Measurements from ENCODE around the gene SPINT2. TPM values are rescaled to one million over a fixed set of nuclear protein-coding genes. Genes with fewer than 3 reads are reported as not detected.

The SPINT2 gene
- total RNA-seq, 2 donors from 2014 or later = 266 to 305 TPM

DNA sequence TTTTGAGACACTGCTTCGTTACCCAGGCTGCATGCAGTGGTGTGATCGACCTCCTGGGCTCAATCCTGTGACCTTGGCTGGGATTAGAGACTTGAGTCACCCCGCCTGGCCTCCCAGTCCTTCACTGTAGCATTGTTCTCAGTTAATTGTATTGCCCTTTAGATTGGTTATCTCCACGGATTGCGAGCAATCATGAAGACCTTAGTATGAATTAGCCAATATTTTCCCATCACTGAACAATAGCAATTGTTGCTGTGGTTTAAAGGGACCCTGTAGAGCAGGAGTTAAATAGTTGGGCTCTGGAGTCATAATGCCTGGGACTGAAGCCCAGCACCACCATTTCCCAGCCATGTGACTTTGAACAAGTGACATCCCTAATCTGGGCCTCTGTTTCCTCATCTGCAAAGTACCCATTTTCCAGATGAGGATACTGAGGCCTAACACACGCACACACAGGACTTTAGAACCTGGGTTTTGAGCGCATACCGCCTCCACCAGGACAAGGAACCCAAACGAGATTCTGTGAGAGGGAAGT, 16.6 kb upstream of the SPINT2 start:
- TF ChIP-seq POLR2A (IDR thresholded peaks at IDR 0.05) = no peak
- TF ChIP-seq, protein P1, sequence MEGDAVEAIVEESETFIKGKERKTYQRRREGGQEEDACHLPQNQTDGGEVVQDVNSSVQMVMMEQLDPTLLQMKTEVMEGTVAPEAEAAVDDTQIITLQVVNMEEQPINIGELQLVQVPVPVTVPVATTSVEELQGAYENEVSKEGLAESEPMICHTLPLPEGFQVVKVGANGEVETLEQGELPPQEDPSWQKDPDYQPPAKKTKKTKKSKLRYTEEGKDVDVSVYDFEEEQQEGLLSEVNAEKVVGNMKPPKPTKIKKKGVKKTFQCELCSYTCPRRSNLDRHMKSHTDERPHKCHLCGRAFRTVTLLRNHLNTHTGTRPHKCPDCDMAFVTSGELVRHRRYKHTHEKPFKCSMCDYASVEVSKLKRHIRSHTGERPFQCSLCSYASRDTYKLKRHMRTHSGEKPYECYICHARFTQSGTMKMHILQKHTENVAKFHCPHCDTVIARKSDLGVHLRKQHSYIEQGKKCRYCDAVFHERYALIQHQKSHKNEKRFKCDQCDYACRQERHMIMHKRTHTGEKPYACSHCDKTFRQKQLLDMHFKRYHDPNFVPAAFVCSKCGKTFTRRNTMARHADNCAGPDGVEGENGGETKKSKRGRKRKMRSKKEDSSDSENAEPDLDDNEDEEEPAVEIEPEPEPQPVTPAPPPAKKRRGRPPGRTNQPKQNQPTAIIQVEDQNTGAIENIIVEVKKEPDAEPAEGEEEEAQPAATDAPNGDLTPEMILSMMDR (IDR thresholded peaks at IDR 0.05) = no peak
- intact Hi-C loops (cut with DNase I) = no loop called here
- no peak for ATAC-seq
- Histone ChIP-seq H3K9me3 (no peaks in the 10 kb centered on the region), H3K4me1 (peaks cover 20% of the 10 kb centered on the region), H3K27ac (no peak overlapping the region), H3K27me3 (no peaks in the 10 kb centered on the region), H3K4me3 (no peak overlapping the region), H3K36me3 (replicated peaks in 1 of 2; ENCODE audit: insufficient read depth in 1 of 2, low read depth in 2 of 2) (no peaks in the 10 kb centered on the region)
- peak in 1 of 4 donors; percentile 15 for DNase-seq
- WGBS, 2 donors = 41 to 64% methylated on average over 5 to 9 of the region's 9 CpGs

GRCh38 chr19:38248421-38248820, 16.0 kb upstream of the SPINT2 start:
- Histone ChIP-seq H3K36me3 (replicated peaks in 1 of 2; ENCODE audit: insufficient read depth in 1 of 2, low read depth in 2 of 2) (no peaks in the 10 kb centered on the region), H3K27me3 (no peaks in the 10 kb centered on the region), H3K4me3 (no peak overlapping the region), H3K4me1 (peaks cover 26% of the 10 kb centered on the region), H3K9me3 (no peaks in the 10 kb centered on the region), H3K27ac (no peak overlapping the region)
- ATAC-seq (no peak), DNase-seq (no peak)
- WGBS, 2 donors = 81 to 89% methylated on average over 5 to 7 of the region's 7 CpGs
- no peak for TF ChIP-seq POLR2A (IDR thresholded peaks at IDR 0.05)
- TF ChIP-seq, protein P1 (IDR thresholded peaks at IDR 0.05) = no peak
- intact Hi-C loops (cut with DNase I) = no loop called here

- no peak for ATAC-seq
- intact Hi-C loops (cut with DNase I) = no loop called here
- DNase-seq = no peak
- Histone ChIP-seq H3K27me3 (no peaks in the 10 kb centered on the region), H3K4me1 (peaks cover 32% of the 10 kb centered on the region), H3K4me3 (no peak overlapping the region), H3K36me3 (replicated peaks in 1 of 2; ENCODE audit: insufficient read depth in 1 of 2, low read depth in 2 of 2) (no peaks in the 10 kb centered on the region), H3K27ac (peak overlapping the region in 3 of 4 donors; percentile 48 to 62 (median 53)), H3K9me3 (no peaks in the 10 kb centered on the region)
- TF ChIP-seq, protein P1 (IDR thresholded peaks at IDR 0.05) = no peak
- TF ChIP-seq POLR2A (IDR thresholded peaks at IDR 0.05) = no peak
Measured at GRCh38 chr19:38250428-38250820, 13.9 kb upstream of the SPINT2 start.

DNA sequence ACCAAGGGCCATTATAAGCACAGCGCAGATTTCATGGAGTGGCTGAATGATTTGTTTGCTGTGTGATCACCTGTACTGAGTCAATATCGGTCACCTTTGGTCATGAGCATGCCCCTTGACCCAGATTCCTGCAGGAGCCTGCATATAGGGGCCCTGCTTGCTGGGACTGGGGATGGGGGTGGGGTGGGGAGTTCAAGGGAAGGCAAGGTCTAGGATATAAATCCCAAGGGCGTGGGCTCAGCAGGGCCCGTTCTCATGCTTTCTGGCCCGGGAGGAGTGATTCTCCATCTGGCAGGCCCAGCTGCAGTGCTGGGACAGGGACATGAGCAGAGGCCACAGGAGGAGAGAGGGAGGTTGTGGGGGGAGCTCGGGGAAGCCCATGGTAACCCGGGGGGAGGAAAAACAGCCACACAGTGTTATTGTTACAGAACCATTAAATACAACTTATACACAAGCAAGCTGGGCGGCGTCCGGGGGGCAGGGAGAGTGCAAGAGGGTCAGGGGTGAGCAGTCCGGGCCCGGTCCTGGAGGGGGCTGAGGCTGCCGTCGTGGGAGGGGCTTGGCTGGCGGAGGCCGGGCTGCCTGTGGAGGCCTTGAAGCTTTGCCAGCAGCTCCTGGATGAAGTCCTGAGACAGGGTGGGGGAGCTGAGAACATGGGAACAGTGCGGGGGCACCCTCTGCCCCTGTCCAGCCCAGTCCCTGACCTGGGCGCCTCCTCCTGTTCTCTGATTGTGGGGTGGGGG, 13.4 kb upstream of the SPINT2 start:
- Histone ChIP-seq H3K4me1 (peaks cover 37% of the 10 kb centered on the region), H3K36me3 (replicated peaks in 1 of 2; ENCODE audit: insufficient read depth in 1 of 2, low read depth in 2 of 2) (no peaks in the 10 kb centered on the region), H3K27ac (peak overlapping the region in 3 of 4 donors; percentile 48 to 62 (median 53)), H3K9me3 (no peaks in the 10 kb centered on the region), H3K4me3 (no peak overlapping the region), H3K27me3 (no peaks in the 10 kb centered on the region)
- intact Hi-C loops (cut with DNase I) = no loop called here
- TF ChIP-seq, protein P1 (IDR thresholded peaks at IDR 0.05) = no peak
- no peak for TF ChIP-seq POLR2A (IDR thresholded peaks at IDR 0.05)
- ATAC-seq = peak; percentile 40
- WGBS, 2 donors = 11 to 26% methylated on average over 15 to 18 of the region's 18 CpGs
- DNase-seq = peak; percentile 61 to 84 (median 76)
